ENCODE measurements around the gene BBS4.

DNA sequence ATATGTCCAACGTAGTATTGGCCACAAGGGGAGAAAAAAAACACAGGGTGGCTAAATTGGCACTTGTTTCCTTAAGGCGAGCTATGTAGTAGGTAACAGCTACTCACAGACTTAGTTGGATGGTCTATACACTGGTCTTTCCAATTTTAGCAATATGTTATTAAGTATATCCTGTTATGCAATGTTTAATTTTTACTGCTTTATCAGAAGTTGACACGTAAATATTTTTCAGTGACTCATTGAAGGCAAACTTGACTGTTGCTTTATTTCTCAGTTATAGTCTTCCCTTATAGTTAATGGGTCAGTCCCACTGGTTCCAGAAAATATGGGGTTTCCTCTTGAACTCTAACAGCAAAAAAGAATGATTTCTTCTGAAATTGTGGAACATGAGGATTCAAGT, 51.1 kb downstream of the BBS4 start:
- no peak for TF ChIP-seq EP300 (IDR thresholded peaks at IDR 0.05; ENCODE audit: borderline replicate concordance)
- TF ChIP-seq, protein P1, sequence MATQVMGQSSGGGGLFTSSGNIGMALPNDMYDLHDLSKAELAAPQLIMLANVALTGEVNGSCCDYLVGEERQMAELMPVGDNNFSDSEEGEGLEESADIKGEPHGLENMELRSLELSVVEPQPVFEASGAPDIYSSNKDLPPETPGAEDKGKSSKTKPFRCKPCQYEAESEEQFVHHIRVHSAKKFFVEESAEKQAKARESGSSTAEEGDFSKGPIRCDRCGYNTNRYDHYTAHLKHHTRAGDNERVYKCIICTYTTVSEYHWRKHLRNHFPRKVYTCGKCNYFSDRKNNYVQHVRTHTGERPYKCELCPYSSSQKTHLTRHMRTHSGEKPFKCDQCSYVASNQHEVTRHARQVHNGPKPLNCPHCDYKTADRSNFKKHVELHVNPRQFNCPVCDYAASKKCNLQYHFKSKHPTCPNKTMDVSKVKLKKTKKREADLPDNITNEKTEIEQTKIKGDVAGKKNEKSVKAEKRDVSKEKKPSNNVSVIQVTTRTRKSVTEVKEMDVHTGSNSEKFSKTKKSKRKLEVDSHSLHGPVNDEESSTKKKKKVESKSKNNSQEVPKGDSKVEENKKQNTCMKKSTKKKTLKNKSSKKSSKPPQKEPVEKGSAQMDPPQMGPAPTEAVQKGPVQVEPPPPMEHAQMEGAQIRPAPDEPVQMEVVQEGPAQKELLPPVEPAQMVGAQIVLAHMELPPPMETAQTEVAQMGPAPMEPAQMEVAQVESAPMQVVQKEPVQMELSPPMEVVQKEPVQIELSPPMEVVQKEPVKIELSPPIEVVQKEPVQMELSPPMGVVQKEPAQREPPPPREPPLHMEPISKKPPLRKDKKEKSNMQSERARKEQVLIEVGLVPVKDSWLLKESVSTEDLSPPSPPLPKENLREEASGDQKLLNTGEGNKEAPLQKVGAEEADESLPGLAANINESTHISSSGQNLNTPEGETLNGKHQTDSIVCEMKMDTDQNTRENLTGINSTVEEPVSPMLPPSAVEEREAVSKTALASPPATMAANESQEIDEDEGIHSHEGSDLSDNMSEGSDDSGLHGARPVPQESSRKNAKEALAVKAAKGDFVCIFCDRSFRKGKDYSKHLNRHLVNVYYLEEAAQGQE (IDR thresholded peaks at IDR 0.05; ENCODE audit: low read depth) = no peak
- TF ChIP-seq YY1 (IDR thresholded peaks at IDR 0.05; ENCODE audit: low read depth) = no peak
- no peak for TF ChIP-seq ZBTB7A (IDR thresholded peaks at IDR 0.05; ENCODE audit: low read depth)
- TF ChIP-seq TAF1 (IDR thresholded peaks at IDR 0.05; ENCODE audit: low read depth) = no peak
- TF ChIP-seq RAD21 (IDR thresholded peaks at IDR 0.05; ENCODE audit: low read depth) = no peak
- TF ChIP-seq, protein P2, sequence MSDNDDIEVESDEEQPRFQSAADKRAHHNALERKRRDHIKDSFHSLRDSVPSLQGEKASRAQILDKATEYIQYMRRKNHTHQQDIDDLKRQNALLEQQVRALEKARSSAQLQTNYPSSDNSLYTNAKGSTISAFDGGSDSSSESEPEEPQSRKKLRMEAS (IDR thresholded peaks at IDR 0.05) = no peak
- TF ChIP-seq TCF12 (IDR thresholded peaks at IDR 0.05; ENCODE audit: low read depth) = no peak
- no peak for TF ChIP-seq TEAD4 (IDR thresholded peaks at IDR 0.05)

Data from Ishikawa (cell line).